ENCODE results near the gene DTNB.

DNA sequence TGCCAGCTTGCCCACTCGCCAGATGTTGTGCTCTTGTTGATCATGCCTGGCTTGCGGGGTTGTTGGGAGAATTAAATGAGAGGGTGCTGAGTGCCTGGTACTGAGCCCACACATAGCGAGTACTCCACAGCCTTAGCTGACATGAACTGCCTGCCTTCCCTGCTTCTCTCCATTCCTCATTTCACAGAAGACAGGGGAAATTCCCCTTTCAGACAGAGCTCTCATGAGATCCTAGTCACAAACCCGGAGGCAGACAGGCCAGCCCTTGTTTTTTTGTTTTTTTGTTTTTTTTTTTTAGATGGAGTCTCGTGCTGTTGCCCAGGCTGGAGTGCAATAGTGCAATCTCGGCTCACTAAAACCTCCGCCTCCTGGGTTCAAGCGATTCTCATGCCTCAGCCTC is 314.5 kb downstream of the DTNB start:
- TF ChIP-seq, protein P1, sequence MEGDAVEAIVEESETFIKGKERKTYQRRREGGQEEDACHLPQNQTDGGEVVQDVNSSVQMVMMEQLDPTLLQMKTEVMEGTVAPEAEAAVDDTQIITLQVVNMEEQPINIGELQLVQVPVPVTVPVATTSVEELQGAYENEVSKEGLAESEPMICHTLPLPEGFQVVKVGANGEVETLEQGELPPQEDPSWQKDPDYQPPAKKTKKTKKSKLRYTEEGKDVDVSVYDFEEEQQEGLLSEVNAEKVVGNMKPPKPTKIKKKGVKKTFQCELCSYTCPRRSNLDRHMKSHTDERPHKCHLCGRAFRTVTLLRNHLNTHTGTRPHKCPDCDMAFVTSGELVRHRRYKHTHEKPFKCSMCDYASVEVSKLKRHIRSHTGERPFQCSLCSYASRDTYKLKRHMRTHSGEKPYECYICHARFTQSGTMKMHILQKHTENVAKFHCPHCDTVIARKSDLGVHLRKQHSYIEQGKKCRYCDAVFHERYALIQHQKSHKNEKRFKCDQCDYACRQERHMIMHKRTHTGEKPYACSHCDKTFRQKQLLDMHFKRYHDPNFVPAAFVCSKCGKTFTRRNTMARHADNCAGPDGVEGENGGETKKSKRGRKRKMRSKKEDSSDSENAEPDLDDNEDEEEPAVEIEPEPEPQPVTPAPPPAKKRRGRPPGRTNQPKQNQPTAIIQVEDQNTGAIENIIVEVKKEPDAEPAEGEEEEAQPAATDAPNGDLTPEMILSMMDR (IDR thresholded peaks at IDR 0.05; ENCODE audit: insufficient read depth, low read length, poor library complexity, severe bottlenecking) = no peak
- TF ChIP-seq EZH2phosphoT487 (conservative IDR thresholded peaks at IDR 0.05; ENCODE audit: low read length) = no peak
